GM21390 (cell line): ENCODE data around the gene SWAP70.
"Not testable (repeated sequence)": the region's sequence is repeated elsewhere in the genome, so short reads cannot be mapped to it uniquely, and the experiment has no call there.

Source experiments
- ATAC-seq: cut with Tn5 transposase; IDR thresholded peaks from one replicate; pipeline ENCODE4 v1.9.1; 2021; ENCODE audit not compliant: unreplicated experiment

SWAP70 gene

GRCh38 chr11:9663699-9664275 lies at the start of gene SWAP70:
Gene SWAP70 (plus strand): TSS chr11:9664077. CDS start chr11:9664180, 103 bp downstream.
- ATAC-seq = peak; percentile 76

GRCh38 chr11:9615031-9615451 lies 48.8 kb upstream of the SWAP70 start:
- peak; percentile 47 for ATAC-seq

DNA sequence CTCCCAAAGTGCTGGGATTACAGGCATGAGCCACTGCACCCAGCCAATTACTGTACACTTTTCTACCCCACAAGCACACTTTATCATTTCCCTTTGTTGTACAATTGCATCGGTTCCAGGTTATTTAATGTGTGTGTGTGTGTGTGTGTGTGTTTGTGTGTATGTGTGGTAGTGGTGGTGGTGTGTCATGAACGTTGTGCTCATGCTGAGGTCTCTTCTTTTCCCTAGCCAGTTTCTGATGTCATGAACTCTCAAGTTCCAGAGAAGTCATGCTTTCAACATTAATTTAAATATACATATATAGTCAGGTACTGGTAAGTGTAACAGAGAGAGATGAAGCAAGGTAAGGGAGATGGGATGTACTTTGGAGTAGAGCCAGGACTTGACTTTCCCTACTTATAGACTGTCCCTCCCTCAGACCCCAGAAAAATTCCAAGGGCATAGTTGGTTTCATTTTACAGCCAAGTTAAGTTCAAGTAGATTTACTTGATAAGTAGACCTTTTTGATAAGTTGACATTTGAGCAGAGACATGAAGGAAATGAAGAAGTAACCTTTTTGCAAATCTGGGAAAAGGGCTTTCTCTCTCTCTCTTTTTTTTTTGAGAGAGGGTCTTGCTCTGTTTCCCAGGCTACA lies 47.7 kb upstream of the SWAP70 start:
- ATAC-seq = no peak

GRCh38 chr11:9616858-9617257 lies 47.0 kb upstream of the SWAP70 start:
- no peak for ATAC-seq

GRCh38 chr11:9617940-9618339 lies 45.9 kb upstream of the SWAP70 start:
- ATAC-seq = no peak

GRCh38 chr11:9619004-9619403 lies 44.9 kb upstream of the SWAP70 start:
- ATAC-seq = no peak

GRCh38 chr11:9619971-9620370 lies 43.9 kb upstream of the SWAP70 start:
- no peak for ATAC-seq

GRCh38 chr11:9622353-9622752 lies 41.5 kb upstream of the SWAP70 start:
- not testable (repeated sequence) for ATAC-seq

- ATAC-seq = not testable (repeated sequence)
These were observed 40.8 kb upstream of the SWAP70 start for GRCh38 chr11:9623053-9623452.

DNA sequence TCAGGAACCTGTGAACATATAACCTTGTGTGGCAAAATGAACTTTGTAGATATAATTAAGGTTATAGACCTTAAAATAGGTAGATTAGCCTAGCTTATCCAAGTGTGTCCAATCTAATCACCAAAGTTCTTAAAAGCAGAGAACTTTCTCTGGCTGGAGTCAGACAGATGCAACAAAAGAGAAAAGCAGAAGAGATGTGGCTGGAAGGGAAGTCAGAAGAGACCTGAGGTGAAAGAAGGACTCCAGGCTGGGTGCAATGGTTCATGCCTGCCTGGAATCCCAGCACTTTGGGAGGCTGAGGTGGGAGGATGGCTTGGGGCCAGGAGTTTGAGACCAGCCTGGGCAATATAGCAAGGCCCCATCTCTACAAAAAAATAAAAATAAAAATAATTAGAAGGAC lies 39.4 kb upstream of the SWAP70 start:
- no peak for ATAC-seq

DNA sequence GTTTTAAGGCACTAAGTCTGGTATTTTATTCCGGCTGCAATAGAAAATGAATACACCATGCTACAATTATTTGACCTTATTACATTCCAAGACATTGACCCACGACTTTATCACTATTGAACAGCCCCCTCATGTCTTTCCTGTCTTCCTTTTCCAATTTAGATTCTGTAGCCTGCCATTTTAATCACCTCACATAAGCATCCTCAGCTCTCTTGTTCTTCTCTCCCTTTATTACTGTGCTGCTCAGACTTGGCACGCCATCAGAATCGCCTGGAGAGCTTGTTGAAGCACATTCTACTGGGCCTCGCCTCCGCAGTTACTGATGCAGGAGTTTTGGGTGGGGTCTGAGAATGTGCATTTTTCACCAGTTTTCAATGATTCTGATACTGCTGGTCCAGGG lies 38.7 kb upstream of the SWAP70 start:
- no peak for ATAC-seq

DNA sequence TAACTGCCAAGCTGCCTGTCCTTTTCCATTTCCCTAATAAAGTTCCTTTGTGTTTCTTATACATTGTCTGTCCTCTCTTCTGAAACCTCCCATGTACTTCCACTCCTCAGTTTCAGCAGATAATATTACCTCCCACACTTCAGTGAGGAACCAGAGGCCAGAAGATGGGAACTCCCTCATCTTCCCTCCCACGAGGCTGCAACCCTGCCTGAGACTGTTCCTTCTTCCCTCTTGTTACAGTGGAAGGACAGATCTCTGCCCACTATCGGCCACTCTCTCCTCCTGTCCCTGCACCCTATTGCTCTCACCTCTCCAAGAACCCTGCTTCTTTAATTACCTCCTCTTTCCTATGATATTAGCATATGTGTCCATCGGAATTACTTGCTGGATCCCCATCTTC lies 38.1 kb upstream of the SWAP70 start:
- no peak for ATAC-seq

- ATAC-seq = no peak
These were observed 37.1 kb upstream of the SWAP70 start for GRCh38 chr11:9626496-9627394.

DNA sequence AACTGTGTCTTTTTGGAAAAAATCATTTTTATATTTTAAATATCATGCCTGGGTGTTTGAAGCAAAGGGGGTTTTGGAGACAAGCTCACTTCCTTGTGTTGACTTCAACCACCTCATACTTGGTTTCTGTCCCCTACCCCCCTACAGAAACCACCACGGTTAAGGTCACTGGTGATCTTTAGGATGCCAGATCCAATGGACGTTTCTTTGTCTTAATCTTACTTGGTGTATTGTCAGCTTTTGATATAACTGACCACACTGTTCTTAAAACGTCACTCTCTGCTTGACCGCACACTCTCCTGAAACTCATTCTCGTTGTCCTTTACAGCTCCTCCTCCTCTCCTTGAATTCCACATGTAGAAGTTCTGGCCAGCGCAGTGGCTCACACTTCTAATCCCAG lies 34.8 kb upstream of the SWAP70 start:
- no peak for ATAC-seq

DNA sequence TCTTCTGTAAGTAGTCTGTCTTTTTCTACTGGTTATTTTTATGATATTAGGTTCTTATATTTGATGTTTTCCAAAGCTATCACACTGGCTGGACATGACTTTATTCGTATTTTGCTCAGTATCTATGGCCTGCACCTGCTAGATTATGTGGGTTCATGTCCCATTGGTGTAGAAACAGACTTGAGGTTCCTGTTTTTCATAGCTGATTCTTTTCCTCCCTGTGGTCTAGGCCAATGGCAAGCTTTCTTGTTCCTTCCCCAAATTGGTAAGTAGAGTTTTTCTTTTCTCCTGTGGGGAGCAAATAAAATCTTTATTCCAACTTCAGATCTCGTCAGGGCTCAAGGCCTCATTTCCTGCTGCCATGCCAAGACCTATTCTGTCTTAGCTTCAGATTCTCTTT lies 30.2 kb upstream of the SWAP70 start:
- no peak for ATAC-seq

GRCh38 chr11:9636691-9637090 lies 27.2 kb upstream of the SWAP70 start:
- ATAC-seq = no peak

DNA sequence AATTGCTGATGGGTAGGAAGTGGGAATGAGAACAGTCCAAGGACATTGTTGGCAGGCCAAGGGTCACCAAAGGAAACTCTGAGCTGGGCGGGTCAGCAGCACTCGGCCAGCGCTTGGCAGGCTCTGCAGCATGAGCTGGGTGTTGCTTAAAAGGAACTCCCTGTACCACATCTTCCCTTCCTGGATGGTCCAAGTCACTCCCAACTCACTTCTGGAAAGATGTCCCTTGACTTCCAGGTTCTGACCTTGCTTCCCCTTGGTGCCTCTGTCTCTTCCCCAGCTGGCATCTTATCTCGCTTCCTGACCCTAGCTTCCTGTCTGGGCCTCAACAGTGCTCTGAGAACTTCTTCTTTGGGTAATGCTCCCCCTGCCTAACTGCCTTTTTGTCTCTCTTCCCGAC lies 24.8 kb upstream of the SWAP70 start:
- no peak for ATAC-seq

DNA sequence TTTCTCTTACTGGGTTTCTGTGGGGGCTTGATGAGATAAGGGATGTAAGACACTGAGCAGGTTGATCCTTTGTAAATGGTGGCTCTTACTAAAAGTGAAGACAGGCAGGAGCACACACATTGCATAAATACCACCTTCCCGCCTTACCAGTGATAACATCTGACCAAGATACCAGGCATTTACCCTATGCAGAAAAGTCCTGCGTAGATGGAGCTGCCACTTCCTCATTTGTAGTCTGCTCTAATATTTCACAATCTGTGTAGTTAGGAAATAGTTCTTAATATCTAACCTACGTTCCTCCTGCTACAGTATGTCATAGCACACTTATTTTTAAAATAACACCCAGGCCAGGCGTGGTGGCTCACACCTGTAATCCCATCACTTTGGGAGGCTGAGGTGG lies 23.9 kb upstream of the SWAP70 start:
- ATAC-seq = no peak

GRCh38 chr11:9642894-9643293 lies 21.0 kb upstream of the SWAP70 start:
- no peak for ATAC-seq

GRCh38 chr11:9643751-9644150 lies 20.1 kb upstream of the SWAP70 start:
- ATAC-seq = peak; percentile 76

DNA sequence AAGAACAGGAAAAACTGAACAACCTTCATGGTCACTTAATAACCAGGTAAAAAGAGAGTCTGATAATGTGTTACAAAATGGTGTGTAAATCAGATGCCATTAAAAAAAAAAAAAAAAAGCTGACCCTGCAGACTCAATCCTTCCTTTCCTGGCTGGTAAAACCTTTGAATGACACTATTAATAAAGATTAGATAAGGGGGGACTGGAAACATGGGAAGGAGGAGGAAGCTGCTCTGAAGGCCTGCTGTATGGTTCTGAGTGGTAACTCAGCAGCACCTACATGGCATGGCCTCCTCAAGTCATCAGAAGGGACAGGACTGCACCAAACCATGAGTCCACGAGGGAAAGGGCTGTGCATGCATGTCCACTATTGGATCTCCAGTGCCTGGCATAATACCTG lies 18.0 kb upstream of the SWAP70 start:
- no peak for ATAC-seq

- ATAC-seq = no peak
These were observed 17.6 kb upstream of the SWAP70 start for GRCh38 chr11:9646324-9646723.
